Activated CD4-positive, alpha-beta T cell treated with anti-CD3 and anti-CD28 coated beads for 4 hours (primary cell): ENCODE data around the gene CADPS.

ENCODE experiments used
- DNase-seq, 2 donors: peaks; one replicate each; pipeline ENCODE4 v3.0.0-alpha.2; 2020

Gene CADPS

GRCh38 chr3:62678841-62679240 is 196.4 kb downstream of the CADPS start:
- no peak for DNase-seq

GRCh38 chr3:62677926-62678325 is 197.3 kb downstream of the CADPS start:
- no peak for DNase-seq

GRCh38 chr3:62676689-62677271 is 198.4 kb downstream of the CADPS start:
- no peak for DNase-seq

GRCh38 chr3:62675492-62675891 is 199.7 kb downstream of the CADPS start:
- DNase-seq = no peak

- DNase-seq = no peak
Observed at GRCh38 chr3:62672988-62673313, 202.3 kb downstream of the CADPS start.

- no peak for DNase-seq
Observed at GRCh38 chr3:62672270-62672987, 202.8 kb downstream of the CADPS start.

- no peak for DNase-seq
Observed at GRCh38 chr3:62670351-62670750, 204.9 kb downstream of the CADPS start.

GRCh38 chr3:62669161-62669560 is 206.1 kb downstream of the CADPS start:
- no peak for DNase-seq

- DNase-seq = no peak
Observed at GRCh38 chr3:62667714-62668113, 207.5 kb downstream of the CADPS start.

GRCh38 chr3:62665627-62666437 is 209.4 kb downstream of the CADPS start:
- no peak for DNase-seq

GRCh38 chr3:62662677-62663076 is 212.5 kb downstream of the CADPS start:
- DNase-seq = no peak

GRCh38 chr3:62659660-62660059 is 215.6 kb downstream of the CADPS start:
- DNase-seq = no peak

- DNase-seq = no peak
Observed at GRCh38 chr3:62655691-62656063, 219.5 kb downstream of the CADPS start.

GRCh38 chr3:62655056-62655690 is 220.0 kb downstream of the CADPS start:
- no peak for DNase-seq

- DNase-seq = no peak
Observed at GRCh38 chr3:62653796-62654195, 221.4 kb downstream of the CADPS start.

GRCh38 chr3:62647711-62648110 is 227.5 kb downstream of the CADPS start:
- no peak for DNase-seq

- DNase-seq = no peak
Observed at GRCh38 chr3:62644493-62644892, 230.7 kb downstream of the CADPS start.

- no peak for DNase-seq
Observed at GRCh38 chr3:62638316-62638715, 236.9 kb downstream of the CADPS start.

- no peak for DNase-seq
Observed at GRCh38 chr3:62636235-62636826, 238.9 kb downstream of the CADPS start.

- no peak for DNase-seq
Observed at GRCh38 chr3:62632510-62633294, 242.5 kb downstream of the CADPS start.

GRCh38 chr3:62631488-62631887 is 243.7 kb downstream of the CADPS start:
- no peak for DNase-seq

- DNase-seq = no peak
Observed at GRCh38 chr3:62630664-62631063, 244.6 kb downstream of the CADPS start.
